Mucosa of stomach (tissue), 1 donor: ENCODE measurements around the gene NPC2.

Experiments used
- H3K27me3 ChIP-seq: one replicate; pipeline ENCODE4 v1.7.0; 2013; ENCODE audit warnings: mild to moderate bottlenecking, low read length; ENCODE audit not compliant: control insufficient read depth, insufficient read depth
- H3K36me3 ChIP-seq: one replicate; pipeline ENCODE4 v1.7.0; 2013; ENCODE audit warnings: low read length; ENCODE audit not compliant: control insufficient read depth, insufficient read depth
- H3K4me1 ChIP-seq: one replicate; pipeline ENCODE4 v1.7.0; 2013; ENCODE audit warnings: mild to moderate bottlenecking, low read length; ENCODE audit not compliant: control insufficient read depth, insufficient read depth
- H3K4me3 ChIP-seq: one replicate; pipeline ENCODE4 v1.7.0; 2013; ENCODE audit warnings: low read length
- H3K9ac ChIP-seq: one replicate; pipeline ENCODE4 v1.7.0; 2013; ENCODE audit warnings: mild to moderate bottlenecking, low read length, moderate library complexity
- H3K9me3 ChIP-seq: one replicate; pipeline ENCODE4 v1.7.0; 2013; ENCODE audit warnings: mild to moderate bottlenecking, low read length, moderate library complexity; ENCODE audit not compliant: control insufficient read depth
- donor health status: Pancreatic carcinoma.

The NPC2 gene

DNA sequence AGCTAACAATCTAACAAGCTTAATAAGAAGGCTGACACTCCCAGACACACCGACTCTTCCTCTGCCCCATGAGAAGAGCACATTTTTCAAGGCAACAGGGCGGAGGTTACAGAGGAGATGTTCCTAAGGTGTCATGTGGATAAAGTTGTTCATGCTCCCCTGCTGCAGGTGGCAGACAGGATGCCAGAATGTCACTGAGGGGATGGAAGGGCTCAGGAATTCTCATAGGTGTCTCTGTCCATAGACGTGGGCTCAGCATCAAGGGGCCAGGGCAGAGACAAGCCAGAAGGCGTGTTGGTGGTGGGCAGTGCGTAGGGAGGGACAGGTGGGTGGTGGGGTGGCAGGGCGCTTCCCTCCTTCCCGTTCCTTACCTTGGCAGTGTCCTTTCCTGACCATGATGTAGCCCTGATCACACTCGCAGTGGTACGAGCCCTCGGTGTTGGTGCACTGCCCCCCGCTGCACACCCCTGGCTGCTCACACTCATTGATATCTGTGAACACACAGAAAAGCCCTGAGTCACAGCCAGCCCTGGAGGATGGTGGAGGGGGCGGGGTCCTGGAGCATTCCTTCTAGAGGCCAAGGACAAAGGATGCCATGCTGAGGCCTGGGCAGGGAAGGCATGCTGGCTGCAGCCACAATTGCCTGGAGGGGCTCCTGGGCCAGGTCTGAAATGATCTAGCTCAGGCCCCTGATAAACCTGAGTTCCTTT is 23.5 kb upstream of the NPC2 start:
- no peaks in the 10 kb centered on the region for H3K9me3 ChIP-seq
- no peaks in the 10 kb centered on the region for H3K4me1 ChIP-seq
- no peak overlapping the region for H3K9ac ChIP-seq

DNA sequence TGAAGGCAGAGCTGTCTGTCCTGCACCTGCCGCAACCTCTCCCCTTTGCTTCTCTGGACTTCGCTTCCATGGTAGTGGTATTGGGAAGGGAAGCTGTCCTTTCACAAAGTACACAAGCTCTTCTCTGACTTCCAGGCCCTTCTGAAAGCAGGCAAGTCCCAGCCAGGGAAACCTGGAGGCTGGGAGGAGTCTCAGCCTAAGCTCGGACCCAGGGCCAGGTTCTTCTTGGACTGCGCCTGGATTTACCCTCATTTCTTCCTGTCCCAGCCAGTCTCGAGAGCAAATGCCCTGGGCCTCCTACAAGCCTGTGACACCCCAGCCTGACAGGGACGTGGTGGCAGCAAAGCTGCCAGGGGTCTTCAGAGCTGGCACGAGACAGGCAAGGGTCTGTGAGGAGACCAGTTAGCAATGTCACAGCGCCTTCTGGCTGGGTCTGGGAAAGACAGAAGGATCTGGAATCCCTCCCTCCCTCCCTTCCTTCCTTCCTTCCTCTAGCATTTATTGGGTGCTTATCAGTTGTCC is 22.8 kb upstream of the NPC2 start:
- Histone ChIP-seq H3K9me3 (no peaks in the 10 kb centered on the region), H3K4me1 (no peaks in the 10 kb centered on the region), H3K36me3 (no peaks in the 10 kb centered on the region), H3K27me3 (peaks cover 6% of the 10 kb centered on the region), H3K4me3 (no peak overlapping the region), H3K9ac (no peak overlapping the region)

More for the DNA sequence above, 23.5 kb upstream of the NPC2 start:
- no peak overlapping the region for H3K4me3 ChIP-seq
- no peaks in the 10 kb centered on the region for H3K36me3 ChIP-seq
- no peaks in the 10 kb centered on the region for H3K27me3 ChIP-seq

DNA sequence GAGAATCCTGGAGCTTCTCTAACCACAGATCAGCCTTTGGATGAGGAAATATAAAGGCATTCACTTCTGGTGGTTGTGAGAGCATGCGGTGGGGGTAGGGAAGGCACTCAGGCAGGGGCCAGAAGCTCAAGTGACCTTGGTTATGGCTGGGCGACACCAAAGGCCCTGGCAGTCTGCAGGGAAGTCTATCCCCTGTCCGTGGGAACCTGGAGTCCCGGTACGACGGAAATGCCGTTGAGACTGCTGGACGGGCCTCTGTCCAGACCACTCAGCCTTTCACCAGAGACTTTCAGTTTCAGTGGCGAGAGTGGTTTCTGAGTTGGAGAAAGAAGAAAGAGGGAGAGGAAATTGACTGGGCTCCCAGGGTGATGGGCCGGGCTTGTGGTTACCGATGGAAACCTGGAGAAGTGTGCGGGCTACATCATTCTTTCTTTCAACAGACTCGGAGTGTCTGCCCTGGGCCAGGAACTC is 21.4 kb upstream of the NPC2 start:
- no peak overlapping the region for H3K4me3 ChIP-seq
- peaks cover 6% of the 10 kb centered on the region for H3K27me3 ChIP-seq
- H3K9ac ChIP-seq: no peak overlapping the region

DNA sequence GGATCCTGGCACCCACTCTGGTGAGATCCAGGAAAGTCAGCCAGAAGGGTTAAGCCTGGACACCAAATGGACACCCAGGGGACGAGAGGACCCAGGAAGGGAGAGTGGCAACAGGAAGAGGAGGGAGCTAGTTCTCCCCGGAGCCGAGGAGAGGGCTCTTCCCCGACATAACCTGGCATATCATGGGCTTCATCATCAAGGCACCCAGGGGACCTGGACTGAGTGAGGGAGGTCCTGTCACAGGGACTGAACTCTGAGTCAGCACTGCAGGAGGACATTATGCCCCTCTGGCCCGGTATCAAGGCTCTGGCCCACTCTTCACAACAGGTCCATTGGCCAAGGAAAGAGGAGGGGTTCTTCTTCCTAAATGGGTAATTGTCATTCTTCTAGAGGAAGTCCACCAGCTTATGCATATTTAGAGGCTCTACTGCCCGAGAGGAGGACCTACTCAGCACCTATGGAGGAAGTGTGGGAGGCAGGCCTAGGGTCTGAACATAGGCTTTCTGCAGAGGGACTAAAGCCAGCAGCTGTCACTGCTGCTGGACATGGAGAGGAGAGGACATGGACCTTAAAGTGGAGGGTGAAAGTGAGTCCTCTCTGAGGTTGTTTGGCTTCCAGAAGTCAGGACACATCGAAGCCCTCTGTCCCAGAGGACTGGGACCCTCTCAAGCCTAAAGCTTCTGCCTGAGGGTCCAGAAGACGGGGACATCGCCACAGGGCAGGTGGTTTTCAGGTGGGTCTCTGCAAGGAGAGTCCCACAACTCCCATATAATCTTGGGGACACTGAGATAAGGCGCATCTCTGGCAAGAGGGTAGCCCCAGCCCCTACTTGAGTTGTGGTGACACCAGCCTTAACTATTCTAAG is 19.1 kb upstream of the NPC2 start:
- no peaks in the 10 kb centered on the region for H3K9me3 ChIP-seq
- peaks cover 10% of the 10 kb centered on the region for H3K27me3 ChIP-seq
- no peaks in the 10 kb centered on the region for H3K4me1 ChIP-seq
- no peak overlapping the region for H3K9ac ChIP-seq
- H3K36me3 ChIP-seq: no peaks in the 10 kb centered on the region
- H3K4me3 ChIP-seq: no peak overlapping the region

More for the DNA sequence above, 21.4 kb upstream of the NPC2 start:
- Histone ChIP-seq H3K4me1 (no peaks in the 10 kb centered on the region), H3K36me3 (no peaks in the 10 kb centered on the region), H3K9me3 (no peaks in the 10 kb centered on the region)

DNA sequence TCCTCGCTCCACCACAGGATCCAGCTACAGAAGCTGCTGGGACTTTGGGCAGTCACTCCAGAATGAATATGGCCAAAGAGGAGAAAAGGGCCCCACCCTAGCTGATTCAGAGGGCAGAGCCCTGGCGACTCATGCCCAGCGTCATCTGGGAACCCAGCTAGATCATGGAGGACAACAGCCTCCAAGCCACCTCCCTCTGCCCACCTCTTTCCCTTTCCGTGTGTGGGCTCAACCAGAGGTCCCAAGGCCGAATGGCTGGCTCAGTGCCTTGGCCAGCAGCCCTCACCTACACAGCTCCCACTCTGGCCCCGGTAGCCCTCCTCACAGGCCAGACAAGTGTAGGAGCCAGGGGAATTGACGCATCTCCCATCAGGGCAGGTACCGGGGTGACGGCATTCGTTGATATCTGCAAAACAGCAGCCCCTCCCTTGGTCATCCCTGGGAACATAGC is 17.9 kb upstream of the NPC2 start:
- peaks cover 10% of the 10 kb centered on the region for H3K27me3 ChIP-seq
- H3K9ac ChIP-seq: no peak overlapping the region
- H3K4me3 ChIP-seq: no peak overlapping the region
- no peaks in the 10 kb centered on the region for H3K9me3 ChIP-seq
- H3K36me3 ChIP-seq: no peaks in the 10 kb centered on the region
- no peaks in the 10 kb centered on the region for H3K4me1 ChIP-seq

DNA sequence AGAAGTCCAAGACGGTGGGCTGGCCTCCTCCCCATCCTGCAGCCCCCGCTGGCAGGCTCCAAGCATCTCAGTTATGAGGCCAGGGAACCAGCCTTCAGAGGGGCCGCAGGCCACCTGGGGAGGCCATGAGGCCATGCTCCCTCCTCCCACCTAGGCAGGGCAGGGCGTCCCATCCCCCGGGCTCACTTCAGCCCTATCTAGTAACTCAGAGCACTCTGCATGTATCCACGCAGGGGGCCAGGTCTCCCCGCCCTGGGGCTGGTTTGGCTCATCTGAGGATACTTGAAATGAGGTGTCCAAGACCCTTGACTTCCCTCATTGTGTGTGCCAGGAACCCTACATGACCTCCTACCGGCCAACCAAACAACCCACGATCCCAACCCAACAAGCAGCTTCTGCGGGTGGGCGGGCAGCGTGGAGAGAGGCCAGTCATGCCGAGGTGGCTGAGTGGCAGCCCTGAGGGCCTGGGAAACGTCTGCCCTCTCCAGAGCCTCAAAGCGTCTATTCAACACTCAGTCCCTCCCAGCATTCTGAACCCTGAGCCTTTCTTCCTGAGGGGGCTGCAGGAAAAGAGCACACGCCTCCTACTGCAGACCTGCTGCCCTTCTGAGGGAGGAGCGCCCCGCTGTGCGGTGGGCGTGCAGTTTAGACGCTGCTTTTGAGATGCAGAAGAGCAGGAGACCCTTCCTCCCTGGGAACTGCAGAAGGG is 17.3 kb upstream of the NPC2 start:
- H3K9me3 ChIP-seq: no peaks in the 10 kb centered on the region
- H3K27me3 ChIP-seq: peaks cover 10% of the 10 kb centered on the region
- H3K4me1 ChIP-seq: no peaks in the 10 kb centered on the region
- H3K36me3 ChIP-seq: no peaks in the 10 kb centered on the region
- H3K4me3 ChIP-seq: no peak overlapping the region
- no peak overlapping the region for H3K9ac ChIP-seq

DNA sequence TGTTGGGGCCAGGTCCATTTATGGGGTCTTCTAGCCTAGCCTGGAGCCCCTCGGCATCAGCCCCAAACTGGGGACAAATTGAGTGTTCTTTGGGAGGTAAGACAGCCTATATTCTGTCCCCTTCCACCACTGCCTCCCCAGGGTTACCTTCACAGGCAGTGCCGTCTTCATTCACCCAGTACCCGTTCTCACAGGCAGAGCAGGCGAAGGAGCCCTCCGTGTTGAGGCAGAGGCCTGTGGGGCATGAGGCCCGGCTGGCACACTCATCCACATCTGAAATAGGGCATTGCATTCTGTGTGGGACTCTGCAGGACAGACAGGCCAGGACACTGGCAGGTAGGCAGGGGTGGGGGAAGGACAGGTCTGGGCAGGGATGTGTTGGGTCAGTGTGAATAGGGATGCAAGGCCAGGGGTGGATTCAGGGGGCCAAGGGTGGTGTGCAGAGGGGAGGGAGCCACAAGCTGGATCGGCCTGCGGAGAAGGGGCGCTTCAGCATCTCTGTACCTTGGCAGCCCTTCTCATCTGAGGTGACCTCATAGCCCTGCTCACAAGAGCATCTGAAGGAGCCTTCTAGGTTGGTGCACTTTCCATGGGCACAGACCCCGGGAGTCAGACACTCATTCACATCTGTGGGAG is 16.6 kb upstream of the NPC2 start:
- Histone ChIP-seq H3K36me3 (no peaks in the 10 kb centered on the region), H3K9ac (no peak overlapping the region), H3K4me1 (no peaks in the 10 kb centered on the region), H3K4me3 (no peak overlapping the region), H3K27me3 (peaks cover 10% of the 10 kb centered on the region), H3K9me3 (no peaks in the 10 kb centered on the region)

DNA sequence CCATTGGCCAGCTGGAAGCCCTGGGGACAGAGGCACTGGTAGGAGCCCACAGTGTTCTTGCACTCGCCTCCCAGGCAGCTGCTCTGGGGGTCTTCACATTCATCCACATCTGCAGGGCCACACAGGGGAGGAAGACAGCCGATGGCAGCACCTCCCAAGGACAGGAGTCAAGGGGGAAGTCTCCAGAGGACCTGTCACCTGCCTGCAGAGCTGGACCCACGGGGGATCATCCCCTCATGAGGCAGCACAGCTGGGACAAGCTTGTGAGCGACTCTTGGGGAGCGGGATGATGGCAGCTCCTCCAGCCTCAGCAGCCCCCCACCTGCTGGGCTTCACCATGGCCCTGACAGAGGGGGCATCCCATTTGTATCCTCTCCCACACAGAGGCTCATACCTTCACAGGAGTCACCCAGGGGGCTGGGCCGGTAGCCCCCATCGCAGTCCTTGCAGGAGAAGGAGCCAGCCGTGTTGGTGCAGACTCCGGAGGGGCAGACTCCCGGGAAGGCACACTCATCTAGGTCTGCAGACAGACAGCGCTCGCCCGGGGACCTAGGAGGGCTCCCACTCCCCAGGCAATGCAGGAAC is 15.8 kb upstream of the NPC2 start:
- peaks cover 10% of the 10 kb centered on the region for H3K27me3 ChIP-seq
- H3K9me3 ChIP-seq: no peaks in the 10 kb centered on the region
- no peak overlapping the region for H3K9ac ChIP-seq
- H3K36me3 ChIP-seq: no peaks in the 10 kb centered on the region
- no peak overlapping the region for H3K4me3 ChIP-seq
- H3K4me1 ChIP-seq: no peaks in the 10 kb centered on the region

DNA sequence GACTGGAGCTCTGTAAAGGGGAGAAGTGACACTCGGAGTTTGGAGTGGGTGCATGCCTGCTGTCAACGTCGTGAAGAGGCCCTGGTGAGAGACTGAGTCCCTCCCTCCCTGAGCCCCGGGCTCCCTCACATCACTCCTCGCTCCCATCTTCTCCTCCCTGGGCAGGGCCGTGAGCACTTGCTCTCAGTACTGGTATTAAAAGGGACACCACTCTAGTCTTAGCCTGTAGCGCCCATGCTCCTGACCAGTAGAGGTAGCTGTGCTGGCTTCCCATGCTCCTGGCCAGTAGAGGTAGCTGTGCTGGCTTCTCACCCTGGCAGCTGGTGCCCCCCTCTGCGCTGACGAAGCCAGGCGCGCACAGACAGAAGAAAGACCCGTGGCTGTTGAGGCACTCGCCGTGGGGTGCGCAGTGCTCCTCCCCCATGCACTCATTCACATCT is 15.2 kb upstream of the NPC2 start:
- Histone ChIP-seq H3K36me3 (no peaks in the 10 kb centered on the region), H3K27me3 (peaks cover 10% of the 10 kb centered on the region), H3K9ac (no peak overlapping the region), H3K4me3 (no peak overlapping the region), H3K9me3 (no peaks in the 10 kb centered on the region), H3K4me1 (peaks cover 3% of the 10 kb centered on the region)

DNA sequence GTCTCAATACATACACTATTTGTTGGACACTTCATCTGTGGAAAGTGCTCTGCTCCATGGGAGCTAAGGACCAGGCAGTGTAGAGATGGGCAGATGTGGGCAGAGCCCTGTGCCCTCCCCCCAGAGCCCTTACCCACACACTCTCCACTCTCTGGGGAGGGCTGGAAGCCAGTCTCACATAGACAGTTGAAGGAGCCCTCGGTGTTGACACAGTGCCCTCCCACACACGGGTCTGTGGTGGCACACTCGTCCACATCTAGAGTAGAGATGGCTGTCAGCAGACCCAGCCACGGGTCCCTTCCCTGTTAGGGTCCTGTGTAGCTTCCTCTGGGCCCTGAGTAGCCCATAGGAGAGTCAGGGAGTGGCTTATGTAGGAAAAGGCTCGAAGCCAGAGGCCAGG is 14.7 kb upstream of the NPC2 start:
- no peak overlapping the region for H3K9ac ChIP-seq
- peaks cover 10% of the 10 kb centered on the region for H3K27me3 ChIP-seq
- H3K9me3 ChIP-seq: no peaks in the 10 kb centered on the region
- peaks cover 4% of the 10 kb centered on the region for H3K4me1 ChIP-seq
- H3K4me3 ChIP-seq: no peak overlapping the region
- no peaks in the 10 kb centered on the region for H3K36me3 ChIP-seq

DNA sequence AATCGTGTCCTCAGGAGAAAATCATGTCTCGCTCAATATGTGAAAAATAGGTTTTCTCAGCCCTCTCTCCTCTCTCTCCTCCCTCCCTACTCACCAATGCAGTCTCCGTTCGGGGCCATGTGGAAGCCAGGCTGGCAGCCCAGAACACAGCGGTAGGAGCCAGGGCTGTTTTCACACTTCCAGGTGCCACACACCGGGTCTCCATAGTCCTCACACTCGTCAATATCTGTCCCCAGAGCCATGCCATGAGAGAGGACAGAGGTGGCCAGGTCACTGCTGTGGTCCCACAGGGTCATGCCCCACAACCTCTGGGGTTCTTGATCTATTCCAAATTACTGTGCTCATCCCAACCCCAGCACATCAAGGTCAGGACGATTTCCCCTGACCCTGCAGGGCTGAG is 14.0 kb upstream of the NPC2 start:
- H3K4me3 ChIP-seq: no peak overlapping the region
- H3K9me3 ChIP-seq: no peaks in the 10 kb centered on the region
- H3K36me3 ChIP-seq: no peaks in the 10 kb centered on the region
- peaks cover 4% of the 10 kb centered on the region for H3K4me1 ChIP-seq
- H3K27me3 ChIP-seq: peaks cover 10% of the 10 kb centered on the region
- H3K9ac ChIP-seq: no peak overlapping the region
